ENCODE results near the gene NELFB. TPM values are rescaled to one million over a fixed set of nuclear protein-coding genes. Genes with fewer than 3 reads are reported as not detected.

The NELFB gene
- total RNA-seq, 4 donors from 2014 or later = 29.8 to 39.1 (median 32.4) TPM

GRCh38 chr9:137310189-137311052 is 55.3 kb downstream of the NELFB start:
- DNase-seq = no peak
- H3K4me1 ChIP-seq = peaks cover 13 to 31% of the 10 kb centered on the region in 2 donors
- no peaks in the 10 kb centered on the region for H3K36me3 ChIP-seq
- H3K9me3 ChIP-seq = no peaks in the 10 kb centered on the region
- H3K27ac ChIP-seq = no peak overlapping the region
- TF ChIP-seq CTCF (IDR thresholded peaks at IDR 0.05) (no peak), POLR2A (IDR thresholded peaks at IDR 0.05) (no peak)
- WGBS, 2 donors = 83% methylated on average over 13 to 18 of the region's 20 CpGs
- H3K27me3 ChIP-seq = no peaks in the 10 kb centered on the region
- H3K4me3 ChIP-seq (replicated peaks in 1 of 3) = no peak overlapping the region
- intact Hi-C loops (cut with DNase I) = no loop called here

GRCh38 chr9:137311171-137311985 is 56.3 kb downstream of the NELFB start:
- 70 to 100% methylated on average over 1 to 5 of the region's 27 CpGs for WGBS, 2 donors
- H3K27ac ChIP-seq = no peak overlapping the region
- H3K9me3 ChIP-seq = no peaks in the 10 kb centered on the region

GRCh38 chr9:137311986-137312851 is 57.1 kb downstream of the NELFB start:
- H3K4me3 ChIP-seq (replicated peaks in 1 of 3) = no peak overlapping the region
- H3K36me3 ChIP-seq = no peaks in the 10 kb centered on the region
- H3K4me1 ChIP-seq = peaks cover 11 to 25% of the 10 kb centered on the region in 2 donors
- DNase-seq = no peak
- 72 to 83% methylated on average over 7 to 21 of the region's 28 CpGs for WGBS, 2 donors
- no peaks in the 10 kb centered on the region for H3K27me3 ChIP-seq
- TF ChIP-seq CTCF (IDR thresholded peaks at IDR 0.05) (no peak), POLR2A (IDR thresholded peaks at IDR 0.05) (no peak)
- intact Hi-C loops (cut with DNase I) = no loop called here
- H3K9me3 ChIP-seq = no peaks in the 10 kb centered on the region
- H3K27ac ChIP-seq = no peak overlapping the region

More at GRCh38 chr9:137311171-137311985, 56.3 kb downstream of the NELFB start:
- no peaks in the 10 kb centered on the region for H3K36me3 ChIP-seq
- H3K4me3 ChIP-seq (replicated peaks in 1 of 3) = no peak overlapping the region
- intact Hi-C loops (cut with DNase I) = no loop called here
- TF ChIP-seq POLR2A (IDR thresholded peaks at IDR 0.05) = no peak
- no peak for TF ChIP-seq CTCF (IDR thresholded peaks at IDR 0.05)
- no peaks in the 10 kb centered on the region for H3K27me3 ChIP-seq
- H3K4me1 ChIP-seq = peaks cover 15 to 31% of the 10 kb centered on the region in 2 donors
- DNase-seq = no peak

- intact Hi-C loops (cut with DNase I) = no loop called here
- Histone ChIP-seq H3K4me3 (replicated peaks in 1 of 3) (no peak overlapping the region), H3K27me3 (no peaks in the 10 kb centered on the region), H3K4me1 (peaks cover 7 to 21% of the 10 kb centered on the region in 2 donors), H3K36me3 (no peaks in the 10 kb centered on the region), H3K9me3 (no peaks in the 10 kb centered on the region), H3K27ac (no peak overlapping the region)
- TF ChIP-seq POLR2A (IDR thresholded peaks at IDR 0.05) (no peak), CTCF (IDR thresholded peaks at IDR 0.05) (no peak)
- DNase-seq = no peak
- WGBS, 2 donors = 91 to 95% methylated on average over 4 to 6 of the region's 6 CpGs
Measured at GRCh38 chr9:137312852-137313325, 57.8 kb downstream of the NELFB start.

Measured in thyroid gland (tissue), 4 donors.